Stomach (tissue), 4 donors: Measurements from ENCODE around the gene TMBIM4.

Source experiments
- CTCF ChIP-seq, 7 experiments: fragments of 450-650 bp in 4 of 7; fragments of 200-600 bp in 3 of 7; sonication (generic) in 3 of 7; IDR thresholded peaks; one replicate each; pipeline ENCODE4 v1.5.1; 2016 to 2019; ENCODE audit warnings: antibody characterized with exemption in 7 of 7, control low read depth in 2 of 7, mild to moderate bottlenecking in 1 of 7
- POLR2A ChIP-seq, 4 donors: fragments of 450-650 bp; IDR thresholded peaks; one replicate each; pipeline ENCODE4 v1.6.1; 2016; ENCODE audit warnings: antibody characterized with exemption in 4 of 4, control low read depth in 2 of 4, mild to moderate bottlenecking in 1 of 4, moderate library complexity in 1 of 4
- POLR2AphosphoS5 ChIP-seq, 3 donors: sonication (generic); formaldehyde crosslinking; IDR thresholded peaks; one replicate each; pipeline ENCODE4 v1.6.1; 2016; ENCODE audit warnings: antibody characterized with exemption in 3 of 3

GRCh38 chr12:66195242-66195641 is 25.4 kb upstream of the TMBIM4 start:
- peak in 2 of 3 donors; percentile 42 to 43 for TF ChIP-seq POLR2AphosphoS5 (IDR thresholded peaks at IDR 0.05)
- TF ChIP-seq CTCF (IDR thresholded peaks at IDR 0.05), result no peak
- no peak for TF ChIP-seq POLR2A (IDR thresholded peaks at IDR 0.05)
